ENCODE measurements around the gene MCRIP1.

DNA sequence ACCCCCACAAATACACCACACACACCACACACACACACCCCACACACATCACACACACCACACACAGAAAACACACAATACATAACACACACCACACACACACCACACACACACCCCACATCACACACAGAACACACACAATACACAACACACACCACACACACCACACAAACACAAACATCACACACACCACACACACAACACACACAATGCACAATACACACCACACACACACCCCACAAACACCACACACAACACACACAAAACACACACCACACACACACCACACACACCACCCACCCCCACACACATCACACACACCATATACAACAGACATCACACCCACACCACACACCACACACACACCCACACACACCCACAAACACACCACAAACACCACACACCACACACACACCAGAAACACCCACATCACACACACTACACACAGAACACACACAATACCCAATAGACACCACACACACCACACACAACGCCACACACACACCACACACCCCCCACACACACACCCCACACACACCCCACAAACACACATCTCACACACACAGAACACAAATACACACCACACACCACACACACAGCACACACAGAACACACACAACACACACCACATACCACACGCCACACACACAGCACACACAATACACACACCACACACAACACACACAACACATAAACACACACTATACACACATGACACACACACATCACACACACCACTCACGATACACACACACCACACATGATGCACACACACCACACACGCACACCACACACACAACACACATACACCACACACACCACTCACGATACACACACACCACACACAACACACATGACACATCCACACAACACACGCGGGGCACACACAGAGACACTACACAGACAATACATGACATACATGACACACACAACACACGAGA, 40.1 kb downstream of the MCRIP1 start:
- TF ChIP-seq SP1 (IDR thresholded peaks at IDR 0.05) = no peak
- TF ChIP-seq TARDBP (IDR thresholded peaks at IDR 0.05) = 0 out of 2 replicates have a peak, but pooled peaks have one; percentile 14
- TF ChIP-seq FOXM1 (IDR thresholded peaks at IDR 0.05; ENCODE audit: borderline replicate concordance) = no peak
- TF ChIP-seq, protein P1, sequence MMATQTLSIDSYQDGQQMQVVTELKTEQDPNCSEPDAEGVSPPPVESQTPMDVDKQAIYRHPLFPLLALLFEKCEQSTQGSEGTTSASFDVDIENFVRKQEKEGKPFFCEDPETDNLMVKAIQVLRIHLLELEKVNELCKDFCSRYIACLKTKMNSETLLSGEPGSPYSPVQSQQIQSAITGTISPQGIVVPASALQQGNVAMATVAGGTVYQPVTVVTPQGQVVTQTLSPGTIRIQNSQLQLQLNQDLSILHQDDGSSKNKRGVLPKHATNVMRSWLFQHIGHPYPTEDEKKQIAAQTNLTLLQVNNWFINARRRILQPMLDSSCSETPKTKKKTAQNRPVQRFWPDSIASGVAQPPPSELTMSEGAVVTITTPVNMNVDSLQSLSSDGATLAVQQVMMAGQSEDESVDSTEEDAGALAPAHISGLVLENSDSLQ (IDR thresholded peaks at IDR 0.05) = no peak
- TF ChIP-seq L3MBTL2 (conservative IDR thresholded peaks at IDR 0.05) = no peak
- no peak for TF ChIP-seq SUZ12 (IDR thresholded peaks at IDR 0.05)
- TF ChIP-seq BHLHE40 (IDR thresholded peaks at IDR 0.05; ENCODE audit: borderline replicate concordance) = no peak
- TF ChIP-seq FOXA1 (IDR thresholded peaks at IDR 0.05) = no peak
- no peak for TF ChIP-seq ZNF384 (IDR thresholded peaks at IDR 0.05)
- no peak for TF ChIP-seq FOXK2 (IDR thresholded peaks at IDR 0.05)
- no peak for TF ChIP-seq CTBP1 (IDR thresholded peaks at IDR 0.05; ENCODE audit: borderline replicate concordance)
